Left ventricle myocardium inferior (tissue), 1 donor: ENCODE data around the gene LRRC74B. TPM values are rescaled to one million over a fixed set of nuclear protein-coding genes. Genes with fewer than 3 reads are reported as not detected.

ENCODE experiments used
- DNase-seq: peaks from one replicate; pipeline ENCODE4 v3.0.0-alpha.2; 2020
- H3K27ac ChIP-seq: fragments of 200-600 bp; replicated peaks from 2 replicates; pipeline ENCODE4 v1.8.0; 2021
- H3K27me3 ChIP-seq: fragments of 200-600 bp; 2 replicates; pipeline ENCODE4 v1.8.0; 2021; ENCODE audit warnings: low read depth
- H3K36me3 ChIP-seq: fragments of 200-600 bp; 2 replicates; pipeline ENCODE4 v1.8.0; 2021
- H3K4me1 ChIP-seq: fragments of 200-600 bp; 2 replicates; pipeline ENCODE4 v1.8.0; 2021
- H3K4me3 ChIP-seq: fragments of 200-600 bp; 2 replicates; pipeline ENCODE4 v1.8.0; 2021; ENCODE audit warnings: mild to moderate bottlenecking, moderate library complexity
- H3K9me3 ChIP-seq: fragments of 200-600 bp; replicated peaks from 2 replicates; pipeline ENCODE4 v1.8.0; 2021
- intact Hi-C: fragments of 100-400 bp; cut with micrococcal nuclease; formaldehyde crosslinking; loops from one replicate; pipeline ENCODE4 v1.11.0; 2022
- total RNA-seq: library from RNA; stranded (reverse); fragmentation: NEBNext Ultra II Directional; extraction: Animal tissue kit (Norgen Biotek cat#: 25700); gene quantifications from one replicate; pipeline ENCODE4 v1.2.1, GENCODE V29; 2021
- TF ChIP-seq, protein P1 (sequence below): fragments of 200-600 bp; IDR thresholded peaks from 2 replicates; pipeline ENCODE4 v1.8.0; 2021; ENCODE audit warnings: antibody characterized with exemption, mild to moderate bottlenecking, borderline replicate concordance
- donor health status: DM: no; HTN: yes; CAD: no; lungs with severe emphysema.

The LRRC74B gene
- total RNA-seq, 1 donor from 2014 or later = not detected

DNA sequence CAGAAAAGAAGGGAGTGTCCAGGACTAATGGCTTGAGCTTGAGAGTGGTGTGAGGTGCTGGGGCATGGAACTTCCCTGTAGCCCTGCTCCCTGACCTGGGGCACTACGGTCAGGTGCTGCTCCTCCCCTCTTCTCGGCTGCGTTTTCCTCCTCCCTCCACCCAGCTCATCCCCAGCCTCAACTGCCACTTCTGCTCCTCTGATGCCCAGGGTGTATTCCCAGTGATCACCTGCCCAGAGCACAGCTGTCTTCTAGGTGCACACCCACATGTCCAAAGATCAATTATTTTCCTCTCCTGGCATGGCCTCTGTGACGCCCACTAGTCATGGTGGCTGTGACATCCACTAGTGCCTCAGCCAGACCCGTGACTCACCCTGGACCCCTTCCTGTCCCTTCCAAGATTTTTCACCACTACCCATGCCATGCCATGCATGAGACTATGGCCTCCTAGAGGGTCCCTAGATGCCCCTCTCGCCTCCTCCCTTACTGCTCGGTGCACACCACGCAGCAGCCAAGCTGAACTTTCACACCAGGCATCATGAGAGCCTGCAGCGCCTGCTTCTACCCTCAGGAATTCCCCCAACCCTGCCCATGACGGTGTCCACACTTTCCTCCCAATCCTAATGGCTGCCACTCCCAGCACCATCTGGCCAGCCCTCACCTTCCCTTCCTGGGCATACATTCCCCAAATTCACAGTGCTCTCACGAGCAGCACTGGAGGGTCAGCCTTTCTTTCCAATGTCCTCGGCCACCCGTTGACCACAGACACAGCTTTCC lies 28.9 kb upstream of the LRRC74B start:
- H3K36me3 ChIP-seq = no peaks in the 10 kb centered on the region
- H3K4me1 ChIP-seq = peaks cover 26% of the 10 kb centered on the region
- TF ChIP-seq, protein P1, sequence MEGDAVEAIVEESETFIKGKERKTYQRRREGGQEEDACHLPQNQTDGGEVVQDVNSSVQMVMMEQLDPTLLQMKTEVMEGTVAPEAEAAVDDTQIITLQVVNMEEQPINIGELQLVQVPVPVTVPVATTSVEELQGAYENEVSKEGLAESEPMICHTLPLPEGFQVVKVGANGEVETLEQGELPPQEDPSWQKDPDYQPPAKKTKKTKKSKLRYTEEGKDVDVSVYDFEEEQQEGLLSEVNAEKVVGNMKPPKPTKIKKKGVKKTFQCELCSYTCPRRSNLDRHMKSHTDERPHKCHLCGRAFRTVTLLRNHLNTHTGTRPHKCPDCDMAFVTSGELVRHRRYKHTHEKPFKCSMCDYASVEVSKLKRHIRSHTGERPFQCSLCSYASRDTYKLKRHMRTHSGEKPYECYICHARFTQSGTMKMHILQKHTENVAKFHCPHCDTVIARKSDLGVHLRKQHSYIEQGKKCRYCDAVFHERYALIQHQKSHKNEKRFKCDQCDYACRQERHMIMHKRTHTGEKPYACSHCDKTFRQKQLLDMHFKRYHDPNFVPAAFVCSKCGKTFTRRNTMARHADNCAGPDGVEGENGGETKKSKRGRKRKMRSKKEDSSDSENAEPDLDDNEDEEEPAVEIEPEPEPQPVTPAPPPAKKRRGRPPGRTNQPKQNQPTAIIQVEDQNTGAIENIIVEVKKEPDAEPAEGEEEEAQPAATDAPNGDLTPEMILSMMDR = no peak
- no peak overlapping the region for H3K4me3 ChIP-seq
- DNase-seq = no peak
- H3K27ac ChIP-seq = no peak overlapping the region
- H3K27me3 ChIP-seq = no peaks in the 10 kb centered on the region
- no peaks in the 10 kb centered on the region for H3K9me3 ChIP-seq
- intact Hi-C loops = no loop called here

DNA sequence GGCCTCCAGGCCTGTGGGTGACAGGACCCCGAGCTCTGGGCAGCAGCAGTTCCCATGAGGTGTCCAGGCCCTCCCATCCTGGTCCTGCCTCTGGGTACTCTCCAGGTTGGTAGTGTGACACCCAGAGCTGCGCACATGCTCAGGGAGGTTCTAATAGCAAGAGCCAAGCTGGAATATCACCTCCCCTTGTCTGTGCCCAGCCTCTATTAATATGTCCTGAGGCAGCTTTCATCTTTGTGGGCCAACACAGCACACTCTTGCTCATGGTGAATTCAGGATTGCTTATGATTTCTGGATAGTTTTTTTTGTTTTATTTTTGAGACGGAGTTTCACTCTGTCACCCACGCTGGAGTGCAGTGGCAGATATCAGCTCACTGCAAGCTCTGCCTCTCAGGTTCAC lies 27.4 kb upstream of the LRRC74B start:
- no peak for DNase-seq
- Histone ChIP-seq H3K27me3 (no peaks in the 10 kb centered on the region), H3K4me3 (no peak overlapping the region), H3K4me1 (peaks cover 26% of the 10 kb centered on the region), H3K36me3 (no peaks in the 10 kb centered on the region), H3K27ac (no peak overlapping the region), H3K9me3 (no peaks in the 10 kb centered on the region)
- TF ChIP-seq, protein P1 = no peak
- intact Hi-C loops = no loop called here

DNA sequence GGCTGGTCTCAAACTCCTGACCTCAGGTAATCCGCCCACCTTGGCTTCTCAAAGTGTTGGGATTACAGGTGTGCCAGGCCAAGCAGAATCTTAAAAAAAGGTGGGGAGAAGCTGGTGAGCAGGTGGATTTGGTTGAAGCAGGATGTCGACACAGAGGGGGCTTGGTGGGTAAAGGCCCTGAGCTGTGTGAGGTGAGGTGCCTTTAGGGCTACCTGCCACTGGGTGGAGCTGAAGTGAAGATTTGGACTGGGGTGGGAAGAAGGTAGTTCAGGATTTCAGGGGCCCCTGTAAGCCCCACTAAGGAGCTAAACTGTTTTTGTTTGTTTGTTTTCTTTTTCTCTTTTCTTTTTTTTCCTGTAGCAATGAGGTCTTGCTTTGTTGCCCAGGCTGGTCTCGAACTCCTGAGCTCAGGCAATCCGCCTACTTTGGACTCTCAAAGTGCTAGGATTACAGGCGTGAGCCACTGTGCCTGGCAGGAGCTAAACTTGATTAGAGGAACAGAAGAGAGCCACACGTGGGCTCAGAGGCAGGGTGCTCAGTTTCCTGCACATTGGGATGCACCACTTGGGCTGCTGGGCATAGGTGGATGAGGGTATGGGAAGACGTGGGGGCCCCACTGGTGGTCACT lies 24.8 kb upstream of the LRRC74B start:
- DNase-seq = no peak

DNA sequence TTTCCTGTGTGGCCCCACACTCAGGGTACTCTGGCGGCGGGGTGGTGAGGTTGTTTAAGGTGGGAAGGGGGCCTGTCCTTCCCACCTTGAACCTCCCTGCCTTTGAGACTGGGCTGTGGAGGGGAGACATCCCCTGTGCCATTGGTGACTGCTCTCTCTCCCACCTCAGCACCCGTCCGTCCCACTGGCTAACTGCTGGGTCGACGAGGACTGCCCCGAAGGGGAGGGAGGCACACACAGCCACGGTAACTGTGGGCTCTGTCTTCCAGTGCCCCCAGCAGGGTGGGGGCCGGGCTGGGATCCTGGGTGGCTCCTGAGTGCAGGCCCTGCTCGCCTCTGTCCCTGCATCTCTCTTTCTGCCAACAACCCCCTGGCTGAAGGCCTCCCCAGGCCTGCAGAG lies 23.2 kb upstream of the LRRC74B start:
- Histone ChIP-seq H3K9me3 (no peaks in the 10 kb centered on the region), H3K4me1 (peaks cover 6% of the 10 kb centered on the region), H3K36me3 (no peaks in the 10 kb centered on the region), H3K27me3 (no peaks in the 10 kb centered on the region), H3K4me3 (no peak overlapping the region), H3K27ac (no peak overlapping the region)
- DNase-seq = no peak
- TF ChIP-seq, protein P1 = no peak
- intact Hi-C loops = no loop called here

More for the DNA sequence above, 24.8 kb upstream of the LRRC74B start:
- Histone ChIP-seq H3K4me3 (no peak overlapping the region), H3K27ac (no peak overlapping the region), H3K9me3 (no peaks in the 10 kb centered on the region), H3K36me3 (no peaks in the 10 kb centered on the region), H3K27me3 (no peaks in the 10 kb centered on the region), H3K4me1 (peaks cover 1% of the 10 kb centered on the region)
- intact Hi-C loops = no loop called here
- TF ChIP-seq, protein P1 = peak; percentile 27

DNA sequence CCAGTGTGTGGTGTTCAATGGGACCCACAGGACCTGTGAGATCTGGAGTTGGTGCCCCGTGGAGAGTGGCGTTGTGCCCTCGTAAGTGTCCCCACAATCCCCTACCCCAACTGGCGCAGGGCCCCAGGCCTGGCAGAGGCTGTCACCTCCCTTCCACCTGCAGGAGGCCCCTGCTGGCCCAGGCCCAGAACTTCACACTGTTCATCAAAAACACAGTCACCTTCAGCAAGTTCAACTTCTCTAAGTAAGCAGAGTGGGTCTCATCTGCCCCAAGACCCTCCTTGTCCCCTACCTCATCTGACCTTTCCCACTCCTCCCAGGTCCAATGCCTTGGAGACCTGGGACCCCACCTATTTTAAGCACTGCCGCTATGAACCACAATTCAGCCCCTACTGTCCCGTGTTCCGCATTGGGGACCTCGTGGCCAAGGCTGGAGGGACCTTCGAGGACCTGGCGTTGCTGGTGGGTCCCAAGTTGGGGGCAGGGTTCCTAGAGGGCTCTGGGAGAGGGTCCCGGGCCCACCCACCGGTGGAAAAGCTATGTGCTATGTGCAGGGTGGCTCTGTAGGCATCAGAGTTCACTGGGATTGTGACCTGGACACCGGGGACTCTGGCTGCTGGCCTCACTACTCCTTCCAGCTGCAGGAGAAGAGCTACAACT lies 22.7 kb upstream of the LRRC74B start:
- H3K4me1 ChIP-seq = peaks cover 8% of the 10 kb centered on the region
- intact Hi-C loops = no loop called here
- H3K27me3 ChIP-seq = no peaks in the 10 kb centered on the region
- TF ChIP-seq, protein P1 = no peak
- H3K27ac ChIP-seq = no peak overlapping the region
- H3K9me3 ChIP-seq = no peaks in the 10 kb centered on the region
- no peak for DNase-seq
- no peaks in the 10 kb centered on the region for H3K36me3 ChIP-seq
- H3K4me3 ChIP-seq = no peak overlapping the region
